Astrocyte of the hippocampus (primary cell): Measurements from ENCODE around the gene MCRIP2.

Source experiments
- DNase-seq: peaks from one replicate; pipeline ENCODE4 v3.0.0; 2011; ENCODE audit warnings: low read depth, low spot score

The MCRIP2 gene

DNA sequence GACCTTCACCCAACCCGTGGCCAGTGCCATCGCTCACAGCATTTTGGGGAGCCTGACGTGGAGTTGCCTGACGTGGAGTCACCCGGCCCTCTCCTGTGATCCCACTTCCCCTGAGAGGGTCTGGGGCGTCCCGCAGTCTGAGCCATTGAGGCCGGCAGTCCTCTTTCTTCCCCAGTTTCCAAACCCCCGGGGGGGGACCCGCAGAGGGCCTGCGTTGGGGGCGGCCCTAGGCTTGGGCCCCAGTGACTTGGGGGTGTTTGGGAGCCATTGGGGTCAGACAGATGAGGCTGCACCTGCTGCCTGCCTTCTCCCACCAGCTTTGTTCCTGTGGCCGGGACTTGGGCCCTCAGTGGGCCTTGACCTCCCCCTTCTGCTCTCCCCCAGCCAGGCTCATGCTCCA is 28.0 kb downstream of the MCRIP2 start:
- DNase-seq: no peak

DNA sequence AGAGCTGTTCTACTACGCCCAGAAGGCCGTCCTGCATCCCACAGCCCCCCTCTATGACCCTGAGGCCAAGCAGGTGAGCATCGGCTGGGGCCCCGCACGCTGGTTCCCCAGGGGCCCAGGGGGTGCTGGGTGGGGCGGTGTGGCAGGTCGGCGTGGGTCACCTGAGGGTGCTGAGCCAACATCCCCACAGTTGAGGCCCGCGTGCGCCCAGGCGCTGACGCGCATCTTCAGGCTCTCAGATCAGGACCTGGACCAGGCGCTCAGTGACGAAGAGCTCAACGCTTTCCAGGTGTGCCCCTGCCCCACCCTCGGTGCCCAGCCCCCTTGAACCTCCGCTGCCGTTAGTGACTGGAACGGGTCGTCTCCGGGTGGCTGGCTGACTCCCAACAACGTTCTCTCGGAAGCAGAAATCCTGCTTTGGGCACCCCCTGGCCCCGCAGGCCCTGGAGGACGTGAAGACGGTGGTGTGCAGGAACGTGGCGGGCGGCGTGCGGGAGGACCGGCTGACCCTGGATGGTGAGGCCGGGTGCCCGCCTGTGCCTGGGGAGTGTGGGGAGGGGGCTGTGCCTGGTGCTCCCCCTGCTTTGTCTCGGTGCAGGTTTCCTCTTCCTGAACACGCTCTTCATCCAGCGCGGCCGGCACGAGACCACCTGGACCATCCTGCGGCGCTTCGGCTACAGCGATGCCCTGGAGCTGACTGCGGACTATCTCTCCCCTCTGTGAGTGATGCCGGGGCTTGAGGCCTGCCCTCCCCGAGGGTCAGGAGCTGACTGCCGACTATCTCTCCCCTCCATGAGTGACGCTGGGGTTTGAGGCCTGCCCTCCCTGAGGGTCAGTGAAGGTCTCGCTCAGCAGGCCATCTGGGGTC is 29.1 kb downstream of the MCRIP2 start:
- DNase-seq: no peak

DNA sequence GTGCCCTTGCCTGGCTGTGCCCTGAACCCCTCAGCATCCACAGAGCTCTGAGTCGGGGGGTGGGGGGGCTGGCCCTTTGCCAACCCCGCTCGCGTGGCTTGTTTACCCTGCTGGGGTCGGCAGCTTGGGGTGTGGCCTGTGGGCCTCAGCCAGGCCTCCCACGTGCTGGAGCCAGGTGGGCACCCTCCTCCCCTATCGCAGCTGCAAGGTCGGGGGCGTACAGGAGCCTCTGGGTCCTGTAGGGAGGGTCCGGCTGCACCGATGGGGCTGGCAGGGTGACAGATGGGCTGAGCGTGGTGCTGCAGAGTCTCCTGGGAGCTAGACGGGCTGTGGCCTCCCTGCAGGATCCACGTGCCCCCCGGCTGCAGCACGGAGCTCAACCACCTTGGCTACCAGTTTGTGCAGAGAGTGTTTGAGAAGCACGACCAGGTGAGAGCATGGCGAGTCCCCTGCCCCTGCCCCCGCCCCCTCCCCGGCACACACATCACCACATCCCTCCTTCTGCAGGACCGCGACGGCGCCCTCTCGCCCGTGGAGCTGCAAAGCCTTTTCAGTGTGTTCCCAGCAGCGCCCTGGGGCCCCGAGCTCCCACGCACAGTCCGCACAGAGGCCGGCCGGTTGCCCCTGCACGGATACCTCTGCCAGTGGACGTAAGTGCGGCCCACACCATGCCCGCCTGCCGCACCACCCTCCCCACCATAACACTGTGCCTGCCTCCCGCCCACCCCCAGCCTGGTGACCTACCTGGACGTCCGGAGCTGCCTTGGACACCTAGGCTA is 29.9 kb downstream of the MCRIP2 start:
- DNase-seq: no peak

- DNase-seq: no peak
These were observed 30.7 kb downstream of the MCRIP2 start for GRCh38 chr16:672371-672770.

GRCh38 chr16:672851-673250 is 31.2 kb downstream of the MCRIP2 start:
- DNase-seq: no peak

- DNase-seq: no peak
These were observed 31.9 kb downstream of the MCRIP2 start for GRCh38 chr16:673399-673991.

DNA sequence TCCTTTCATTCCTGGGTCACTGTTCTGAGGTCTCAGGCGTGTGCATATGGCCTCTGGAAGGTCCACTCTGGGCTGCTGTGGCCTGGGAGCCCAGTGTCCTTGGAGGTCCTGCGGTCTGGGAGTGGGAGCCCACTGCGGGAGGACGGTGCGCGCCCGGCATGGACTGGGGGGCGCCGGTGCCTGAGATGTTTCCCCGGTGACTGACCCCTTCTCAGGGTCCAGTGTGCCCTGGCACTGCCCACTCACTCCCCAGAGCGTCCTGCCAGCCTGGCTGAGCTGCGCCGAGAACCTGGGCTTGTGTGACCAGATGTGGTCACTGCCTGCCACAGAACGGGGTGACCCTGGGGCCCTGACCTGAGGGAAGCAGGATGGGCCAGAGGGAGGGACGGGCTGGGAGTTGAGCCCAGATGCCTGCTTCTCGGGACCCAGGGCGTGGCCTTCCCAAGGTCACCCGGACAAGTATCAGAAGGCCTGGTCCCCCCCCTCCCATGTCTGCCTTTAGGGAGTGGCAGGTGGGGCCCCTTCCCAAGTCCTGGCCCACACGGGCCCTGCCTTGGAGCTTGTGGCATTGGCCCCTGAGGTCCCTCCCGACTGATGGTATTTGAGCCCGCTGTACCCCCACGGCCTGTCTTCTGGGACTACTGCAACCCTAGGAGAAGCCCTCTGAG is 32.7 kb downstream of the MCRIP2 start:
- DNase-seq: no peak

DNA sequence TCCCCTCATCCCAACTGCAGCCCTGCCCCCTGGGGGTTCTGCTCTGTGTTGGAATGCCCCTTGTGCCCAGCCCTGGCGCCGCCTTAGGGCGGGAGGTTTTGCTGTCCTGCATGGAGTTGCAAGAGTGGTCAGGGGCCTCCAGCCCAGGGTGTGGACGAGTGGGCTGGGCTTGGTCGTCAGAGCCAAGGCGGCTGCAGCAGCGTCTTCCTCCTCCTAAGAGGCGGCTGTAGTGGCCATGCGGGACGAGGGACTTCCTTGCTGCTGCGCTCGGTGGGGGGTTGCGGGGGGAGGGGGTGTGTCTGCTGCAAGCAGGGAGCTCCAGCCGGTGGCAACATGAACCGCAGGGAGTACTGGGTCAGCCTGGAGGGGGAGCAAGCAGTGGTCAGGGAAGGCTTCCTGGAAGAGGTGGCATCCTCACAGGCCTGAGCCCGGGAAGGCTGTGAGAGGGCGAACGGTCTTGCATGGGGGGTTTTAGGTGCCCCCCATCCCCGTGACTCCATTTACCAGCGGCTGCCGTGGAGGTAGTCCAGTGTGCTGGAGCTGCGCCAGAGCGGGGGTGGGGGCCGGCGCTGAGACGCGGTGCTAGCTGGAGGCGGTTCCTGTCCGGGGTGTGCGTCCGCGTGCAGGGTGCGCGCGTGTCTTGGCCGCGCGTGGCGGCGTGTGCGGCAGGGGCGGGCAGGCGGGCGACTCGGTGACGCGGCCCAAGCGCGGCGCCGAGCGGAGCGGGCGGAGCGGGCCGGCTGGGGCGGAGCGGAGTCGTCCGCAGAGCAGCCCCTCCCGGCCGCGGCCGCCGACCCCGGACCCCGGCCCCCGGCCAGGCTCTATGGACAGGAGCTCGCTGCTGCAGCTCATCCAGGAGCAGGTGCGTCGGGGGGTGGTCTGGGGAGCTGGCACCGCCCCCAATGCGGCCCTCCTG is 33.6 kb downstream of the MCRIP2 start, which contains the start of gene RHBDL1:
Gene RHBDL1 (plus strand): TSS at position 704 of the 916 bp plus-strand sequence. CDS start 120 bp downstream, at position 824.
- peak; percentile 48 for DNase-seq

DNA sequence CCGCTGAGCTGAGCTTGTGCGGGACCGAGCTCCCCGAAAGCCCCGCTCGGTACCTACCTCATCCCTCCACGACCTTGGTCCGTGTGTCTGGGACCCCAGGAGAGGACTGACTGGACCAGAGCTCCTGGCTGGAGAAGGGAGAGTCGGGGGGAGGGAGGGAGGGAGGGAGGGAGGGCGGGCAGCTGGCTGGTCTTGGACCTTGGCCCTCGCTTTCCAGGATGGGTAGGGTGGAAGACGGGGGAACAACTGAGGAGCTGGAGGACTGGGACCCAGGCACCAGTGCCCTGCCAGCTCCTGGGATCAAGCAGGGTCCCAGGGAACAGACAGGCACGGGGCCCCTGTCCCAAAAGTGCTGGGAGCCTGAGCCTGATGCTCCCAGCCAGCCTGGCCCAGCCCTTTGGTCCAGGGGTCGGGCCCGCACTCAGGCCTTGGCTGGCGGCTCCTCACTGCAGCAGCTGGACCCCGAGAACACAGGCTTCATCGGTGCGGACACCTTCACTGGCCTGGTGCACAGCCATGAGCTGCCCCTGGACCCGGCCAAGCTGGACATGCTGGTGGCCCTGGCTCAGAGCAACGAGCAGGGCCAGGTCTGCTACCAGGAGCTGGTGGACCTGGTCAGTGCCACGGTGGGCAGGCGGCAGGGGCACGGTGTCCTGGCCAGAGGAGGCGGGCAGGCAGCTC is 34.4 kb downstream of the MCRIP2 start:
- no peak for DNase-seq

- DNase-seq: no peak
These were observed 34.9 kb downstream of the MCRIP2 start for GRCh38 chr16:676565-676902.

DNA sequence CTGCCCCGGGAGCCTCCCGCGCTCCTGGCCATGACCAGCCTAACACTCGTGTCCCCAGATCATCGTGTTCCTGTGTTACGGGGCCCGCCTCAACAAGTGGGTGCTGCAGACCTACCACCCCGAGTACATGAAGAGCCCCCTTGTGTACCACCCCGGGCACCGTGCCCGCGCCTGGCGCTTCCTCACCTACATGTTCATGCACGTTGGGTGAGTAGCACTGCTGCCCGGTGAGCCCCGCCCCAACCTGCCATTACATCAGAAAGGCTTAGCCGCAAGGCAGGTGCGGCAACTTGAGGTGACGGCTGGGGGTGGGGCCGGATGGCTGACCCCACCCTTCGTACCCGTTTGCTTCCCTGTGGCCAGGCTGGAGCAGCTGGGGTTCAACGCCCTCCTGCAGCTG is 35.3 kb downstream of the MCRIP2 start:
- DNase-seq: no peak

DNA sequence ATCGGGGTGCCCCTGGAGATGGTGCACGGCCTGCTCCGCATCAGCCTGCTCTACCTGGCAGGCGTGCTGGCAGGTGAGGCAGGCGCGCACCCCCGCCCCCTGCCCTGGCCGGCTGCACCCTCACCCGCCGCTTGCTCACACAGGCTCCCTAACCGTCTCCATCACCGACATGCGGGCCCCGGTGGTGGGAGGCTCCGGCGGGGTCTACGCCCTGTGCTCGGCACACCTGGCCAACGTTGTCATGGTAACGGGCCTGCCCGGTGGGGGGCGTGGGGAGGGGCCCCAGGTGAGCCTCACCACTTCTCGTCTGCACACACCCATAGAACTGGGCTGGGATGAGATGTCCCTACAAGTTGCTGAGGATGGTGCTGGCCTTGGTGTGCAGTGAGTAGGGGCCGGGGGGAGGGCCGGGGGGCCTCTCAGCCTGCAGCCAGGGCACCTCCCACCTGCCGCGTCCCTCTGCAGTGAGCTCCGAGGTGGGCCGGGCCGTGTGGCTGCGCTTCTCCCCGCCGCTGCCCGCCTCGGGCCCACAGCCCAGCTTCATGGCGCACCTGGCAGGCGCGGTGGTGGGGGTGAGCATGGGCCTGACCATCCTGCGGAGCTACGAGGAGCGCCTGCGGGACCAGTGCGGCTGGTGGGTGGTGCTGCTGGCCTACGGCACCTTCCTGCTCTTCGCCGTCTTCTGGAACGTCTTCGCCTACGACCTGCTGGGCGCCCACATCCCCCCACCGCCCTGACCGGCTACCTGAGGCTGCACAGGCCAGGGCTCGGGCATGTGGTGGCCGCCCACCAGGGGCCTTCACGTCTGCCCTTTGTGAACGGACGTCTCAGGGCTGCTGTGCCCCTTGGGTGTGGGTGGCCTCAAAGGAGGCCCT is 35.9 kb downstream of the MCRIP2 start:
- DNase-seq: no peak

- no peak for DNase-seq
These were observed 36.7 kb downstream of the MCRIP2 start for GRCh38 chr16:678209-678857.

DNA sequence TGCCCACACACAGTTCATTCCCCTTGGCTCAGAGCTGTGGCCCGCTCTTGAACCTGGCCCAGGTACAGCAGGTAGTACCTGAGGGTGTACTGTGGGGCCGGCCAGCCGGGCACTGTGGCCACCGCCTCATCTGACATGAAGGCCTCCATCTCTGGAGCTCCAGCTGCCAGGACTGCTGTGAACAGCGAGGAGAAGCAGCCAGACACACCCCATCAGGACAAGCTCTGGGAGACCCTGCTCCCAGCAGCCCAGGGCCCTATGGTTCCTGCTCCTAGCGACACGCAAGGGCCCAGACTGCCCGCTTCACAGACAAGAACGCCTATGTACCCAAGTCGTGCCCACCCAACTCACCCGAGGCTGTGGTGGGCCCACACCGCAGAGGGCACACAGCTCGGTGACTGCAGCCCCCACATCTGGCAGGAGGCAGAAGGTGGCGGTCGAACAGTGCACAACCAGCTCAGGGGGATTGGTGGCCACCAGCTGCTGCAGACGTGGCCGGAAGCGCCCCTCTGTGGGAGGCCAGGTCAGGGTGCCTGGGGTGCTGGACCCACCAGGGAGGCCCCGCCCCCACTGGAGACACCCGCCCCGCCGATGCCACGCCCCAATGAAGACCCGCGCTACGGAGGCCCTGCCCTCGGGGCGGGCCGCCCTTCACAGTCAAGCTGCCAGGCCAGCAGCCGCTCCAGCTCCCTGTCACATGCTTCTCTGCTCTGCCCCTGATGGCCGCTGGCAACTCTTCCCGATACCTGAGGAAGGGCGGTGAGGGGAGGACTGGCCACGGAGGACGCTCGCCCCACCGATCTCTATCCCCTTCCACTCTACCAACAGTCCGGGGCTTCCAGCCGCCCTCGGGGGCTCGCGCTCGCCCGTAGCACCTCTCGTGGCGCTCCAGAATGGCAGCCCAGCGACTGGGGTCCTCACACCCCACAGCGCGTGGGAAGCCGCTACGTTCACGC is 37.5 kb downstream of the MCRIP2 start:
- peak; percentile 74 for DNase-seq

DNA sequence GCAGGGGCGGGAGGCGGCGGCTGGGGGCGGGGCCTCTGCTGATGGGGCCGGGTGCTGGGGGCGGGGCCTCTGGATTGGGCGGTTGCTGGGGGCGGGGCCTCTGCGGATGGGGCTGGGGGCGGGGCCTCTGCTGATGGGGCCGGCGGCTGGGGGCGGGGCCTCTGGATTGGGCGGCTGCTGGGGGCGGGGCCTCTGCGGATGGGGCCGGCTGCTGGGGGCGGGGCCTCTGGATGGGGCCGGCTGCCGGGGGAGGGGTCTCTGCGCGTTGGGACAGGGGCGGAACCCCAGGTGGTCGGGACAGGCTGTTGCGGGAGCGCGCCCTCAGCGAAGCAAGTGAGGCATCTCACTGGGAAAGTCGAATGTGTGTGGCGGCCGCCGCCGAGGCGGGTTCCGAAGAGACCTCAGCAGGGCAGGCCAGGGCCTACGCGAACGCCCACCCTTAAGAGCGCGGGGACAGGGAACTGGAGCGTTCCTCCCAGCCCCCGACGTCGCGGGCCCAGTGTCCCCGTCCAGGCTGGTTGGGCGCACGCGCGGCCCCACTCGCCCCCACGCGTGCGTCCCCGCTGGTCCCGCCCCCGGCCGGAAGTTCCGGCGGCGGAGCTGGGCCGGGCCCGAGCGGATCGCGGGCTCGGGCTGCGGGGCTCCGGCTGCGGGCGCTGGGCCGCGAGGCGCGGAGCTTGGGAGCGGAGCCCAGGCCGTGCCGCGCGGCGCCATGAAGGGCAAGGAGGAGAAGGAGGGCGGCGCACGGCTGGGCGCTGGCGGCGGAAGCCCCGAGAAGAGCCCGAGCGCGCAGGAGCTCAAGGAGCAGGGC is 38.4 kb downstream of the MCRIP2 start, which contains the start of gene STUB1:
Gene STUB1 (plus strand): TSS at position 597 of the 811 bp plus-strand sequence. CDS start 116 bp downstream, at position 713.
- peak; percentile 92 for DNase-seq

GRCh38 chr16:680625-680945 is 39.0 kb downstream of the MCRIP2 start:
- no peak for DNase-seq
